K562 (cell line): ENCODE measurements around the gene NBPF3. TPM values are rescaled to one million over a fixed set of nuclear protein-coding genes. Genes with fewer than 3 reads are reported as not detected.

Source experiments
- ATAC-seq: fragments of 200-7000 bp; cut with Tn5 transposase; 3 replicates; pipeline ENCODE4 v1.9.1; 2020; ENCODE audit warnings: moderate library complexity
- BruUV-seq: library from RNA; stranded (reverse); fragments of 400-500 nt; replicated peaks from 2 replicates; lab custom pipeline; 2021; lab: Mats Ljungman, UMichigan
- CTCF ChIA-PET: fragments of 300-600 bp; formaldehyde crosslinking; extraction: SDS; loops from one replicate; lab custom pipeline; 2021; ENCODE audit warnings: low intra/inter-chr PET ratio; lab: Yijun Ruan, JAX
- POLR2A ChIA-PET: fragments of 300-600, 350-650 bp; sonication (Branson Sonifier 250); formaldehyde crosslinking; extraction: SDS; loops from one replicate; lab custom pipeline; 2021; ENCODE audit warnings: antibody characterized with exemption, inconsistent platforms; lab: Yijun Ruan, JAX
- DNase-seq, 4 experiments: peaks; one replicate each; pipeline versions ENCODE4 v3.0.0 to v3.0.0-alpha.2; 2011 to 2018; ENCODE audit warnings: low spot score in 3 of 4, mixed read lengths in 3 of 4; ENCODE audit errors: extremely low read depth in 1 of 4
- FAIRE-seq: peaks from 2 replicates; lab custom pipeline; 2011; peaks lifted over from hg19 to GRCh38; lab: Jason Lieb, UNC
- H2AFZ ChIP-seq: 2 replicates; pipeline ENCODE4 v1.6.0; 2011; ENCODE audit warnings: low read depth, low read length, control low read depth, inconsistent platforms
- H3K27ac ChIP-seq: fragments of 200-600 bp; 3 replicates; pipeline ENCODE4 v1.8.0; 2011; ENCODE audit warnings: low read depth, mild to moderate bottlenecking, control low read depth, inconsistent platforms, low read length, moderate library complexity, mixed read lengths; ENCODE audit errors: extremely low read depth
- H3K27me3 ChIP-seq, 2 experiments: fragments of 300-600 bp in 1 of 2; 2 replicates in 1 of 2; 3 replicates in 1 of 2; pipeline versions ENCODE4 v1.6.0 to v1.8.0; 2011; ENCODE audit warnings: inconsistent platforms in 2 of 2, low read length in 2 of 2, mild to moderate bottlenecking in 1 of 2, mixed read lengths in 1 of 2, moderate library complexity in 1 of 2; ENCODE audit not compliant: control insufficient read depth in 2 of 2, insufficient read depth in 2 of 2
- H3K36me3 ChIP-seq: fragments of 300-600 bp; 3 replicates; pipeline ENCODE4 v1.8.0; 2011; ENCODE audit warnings: mild to moderate bottlenecking, low read length, inconsistent platforms; ENCODE audit not compliant: control insufficient read depth, insufficient read depth
- H3K4me1 ChIP-seq, 2 experiments: fragments of 200-600 bp in 1 of 2; replicated peaks in 1 of 2; 2 replicates in 1 of 2; 3 replicates in 1 of 2; pipeline versions ENCODE4 v1.5.1 to v1.8.0; 2011; ENCODE audit warnings: inconsistent platforms in 2 of 2, low read length in 2 of 2, mild to moderate bottlenecking in 1 of 2, mixed read lengths in 1 of 2, moderate library complexity in 1 of 2; ENCODE audit not compliant: control insufficient read depth in 2 of 2, insufficient read depth in 2 of 2
- H3K4me2 ChIP-seq: 2 replicates; pipeline ENCODE4 v1.6.1; 2011; ENCODE audit warnings: low read length, control low read depth, inconsistent platforms, mixed read lengths; ENCODE audit not compliant: insufficient read depth
- H3K4me3 ChIP-seq: fragments of 200-600 bp; sonication (generic), shearing (Covaris generic); 2 replicates; pipeline ENCODE4 v1.5.1; 2016; ENCODE audit warnings: control low read depth, inconsistent platforms
- H3K79me2 ChIP-seq: fragments of 200-600 bp; 3 replicates; pipeline ENCODE4 v1.8.0; 2011; ENCODE audit warnings: low read length, inconsistent platforms; ENCODE audit not compliant: control insufficient read depth, insufficient read depth
- H3K9ac ChIP-seq, 2 experiments: 2 replicates each; pipeline versions ENCODE4 v1.6.0 to v1.6.1; 2011; ENCODE audit warnings: low read depth in 2 of 2, low read length in 2 of 2, control low read depth in 1 of 2, inconsistent platforms in 1 of 2, mild to moderate bottlenecking in 1 of 2, mixed read lengths in 1 of 2; ENCODE audit not compliant: insufficient read depth in 1 of 2
- H3K9me1 ChIP-seq: one replicate; pipeline ENCODE4 v1.6.0; 2011; ENCODE audit warnings: inconsistent platforms, mild to moderate bottlenecking, low read length, moderate library complexity; ENCODE audit not compliant: control insufficient read depth, insufficient read depth
- H3K9me3 ChIP-seq: replicated peaks from 2 replicates; pipeline ENCODE4 v1.5.1; 2011; ENCODE audit warnings: low read depth, low read length, inconsistent platforms; ENCODE audit not compliant: control insufficient read depth, insufficient read depth
- H4K20me1 ChIP-seq: replicated peaks from 2 replicates; pipeline ENCODE4 v1.6.1; 2011; ENCODE audit warnings: low read length, inconsistent platforms, mixed read lengths; ENCODE audit not compliant: control insufficient read depth, insufficient read depth
- ELF1 ChIP-seq: fragments of 200-800 bp; sonication (Bioruptor generic); IDR thresholded peaks from 2 replicates; pipeline ENCODE4 v1.6.1; 2016; ENCODE audit warnings: missing genetic modification characterization, missing compliant biosample characterization
- GABPA ChIP-seq: fragments of 200-800 bp; sonication (Bioruptor generic); conservative IDR thresholded peaks from 2 replicates; pipeline ENCODE4 v1.6.1; 2016; ENCODE audit warnings: low read depth, missing genetic modification characterization, missing compliant biosample characterization
- MYC ChIP-seq, 2 experiments: fragments of 250-450 bp in 1 of 2; sonication (Bioruptor Pico) in 1 of 2; IDR thresholded peaks; 2 replicates each; pipeline versions ENCODE4 v1.5.1 to v1.6.1; 2012 to 2021; ENCODE audit warnings: low read depth in 2 of 2, borderline replicate concordance in 1 of 2, improper control_type of control experiment in 1 of 2, low read length in 1 of 2, mild to moderate bottlenecking in 1 of 2, moderate library complexity in 1 of 2
- MYNN ChIP-seq, 2 experiments: sonication (generic); formaldehyde crosslinking in 1 of 2; IDR thresholded peaks; 2 replicates each; pipeline versions ENCODE4 v1.5.0 to v1.6.1; 2016 to 2020; ENCODE audit warnings: antibody characterized with exemption in 1 of 2, missing genetic modification reagents in 1 of 2
- PRDM10 ChIP-seq: fragments of 450-650 bp; IDR thresholded peaks from 2 replicates; pipeline ENCODE4 v1.6.1; 2018; ENCODE audit not compliant: partially characterized antibody
- RCOR1 ChIP-seq, 2 experiments: IDR thresholded peaks; 2 replicates each; pipeline ENCODE4 v1.6.1; 2012; ENCODE audit warnings: low read depth in 2 of 2, low read length in 2 of 2, borderline replicate concordance in 1 of 2, improper control_type of control experiment in 1 of 2
- RFX1 ChIP-seq: fragments of 450-650 bp; IDR thresholded peaks from 2 replicates; pipeline ENCODE4 v1.6.1; 2016; ENCODE audit warnings: mild to moderate bottlenecking, moderate library complexity
- VEZF1 ChIP-seq: fragments of 200-800 bp; sonication (Bioruptor generic); IDR thresholded peaks from 2 replicates; pipeline ENCODE4 v1.6.1; 2017; ENCODE audit warnings: missing genetic modification characterization, missing compliant biosample characterization
- ZNF41 ChIP-seq: fragments of 250-450 bp; sonication (Bioruptor Pico); conservative IDR thresholded peaks from 2 replicates; pipeline ENCODE4 v1.4.0; 2020; ENCODE audit warnings: mild to moderate bottlenecking
- WGBS: fragments of 100-300 bp; shearing (Covaris generic); methylation state at CpG from one replicate; pipeline ENCODE4 v1.1.6; 2016; ENCODE audit warnings: low coverage, mixed read lengths; ENCODE audit not compliant: insufficient coverage; ENCODE audit errors: missing lambda C conversion rate; 5-methylcytosine and 5-hydroxymethylcytosine counted together
- in situ Hi-C: fragments of 300-500 bp; cut with MboI; formaldehyde crosslinking; loops from 4 replicates; pipeline ENCODE4 v1.15.0; 2018; ENCODE audit warnings: inconsistent platforms, mixed read lengths
- intact Hi-C: fragments of 100-400 bp; cut with micrococcal nuclease; formaldehyde crosslinking; loops from 2 replicates; pipeline ENCODE4 v1.14.2; 2022
- polyA plus RNA-seq, 8 experiments: library from polyadenylated mRNA; depleted of rRNA in 4 of 8; stranded (reverse) in 5 of 8; unstranded in 3 of 8; fragments of >200 nt; fragmentation: Nextera tagmentation in 2 of 8; fragmentation: Illumina TruSeq in 1 of 8; extraction: Ambion mirVana in 2 of 8; extraction: Trizol in 1 of 8; gene quantifications; 2 replicates each; pipeline versions ENCODE4 v1.2.1 to v1.2.3, GENCODE V29; 2011 to 2014; ENCODE audit warnings: inconsistent platforms in 1 of 8, missing spikeins in 1 of 8
- total RNA-seq, 7 experiments: library from RNA; depleted of rRNA in 6 of 7; stranded (reverse); fragments of >200 nt in 6 of 7; fragmentation: Illumina TruSeq in 2 of 7; extraction: Trizol in 2 of 7; gene quantifications; 2 replicates each; pipeline versions ENCODE4 v1.2.1 to v1.2.3, GENCODE V29; 2011 to 2021; ENCODE audit warnings: low replicate concordance in 1 of 7

Gene NBPF3
- total and polyA plus RNA-seq, 9 of the 15 experiments (the other 6 are each of a cell fraction or from before 2014, with no cell fraction given) = 1.5 to 7.3 (median 5.4) TPM

- Histone ChIP-seq H4K20me1 (no peaks in the 10 kb centered on the region), H3K9me1 (no peaks in the 10 kb centered on the region), H3K36me3 (no peaks in the 10 kb centered on the region), H3K4me2 (no peak overlapping the region; the same call in 1 of the 2 replicates), H3K27me3 (no peaks in the 10 kb centered on the region), H3K4me1 (peaks cover 4 to 6% of the 10 kb centered on the region in 2 experiments; a peak in 4 of 5 replicates), H3K9me3 (no peaks in the 10 kb centered on the region), H3K79me2 (no peaks in the 10 kb centered on the region), H3K27ac (no peak overlapping the region), H2AFZ (peak overlapping the region; percentile 63), H3K9ac (peak overlapping the region in 1 of 2 experiments; percentile 14; a peak in 1 of 4 replicates), H3K4me3 (no peak overlapping the region)
- no peak for FAIRE-seq
- CTCF ChIA-PET = no interaction called here
- in situ Hi-C loops = loop anchor here (5.0 kb wide), 1 partner anchor 54 kb away; no protein-coding TSS in a partner anchor
- BruUV-seq = no TSS peak
- WGBS = 69% methylated on average over 13 of the region's 15 CpGs
- peak; percentile 25 to 40 (median 32) for DNase-seq
- intact Hi-C loops = no loop called here
- POLR2A ChIA-PET = interaction anchor here (1.2 kb wide), 1 partner anchor 39 kb away, joined by 4 read pairs; no protein-coding TSS in a partner anchor
- ATAC-seq = peak; percentile 68
- peak; percentile 73; the same call in 1 of the 2 replicates for TF ChIP-seq ELF1 (tag)
- TF ChIP-seq ZNF41 (CRISPR knock-in tag) = no peak
- peak; percentile 20 for TF ChIP-seq PRDM10
- TF ChIP-seq MYNN (IDR thresholded peaks at IDR 0.05) = peak; percentile 79; the same call in 1 of the 2 replicates
- TF ChIP-seq MYNN (CRISPR knock-in tag; IDR thresholded peaks at IDR 0.05) = no peak
- TF ChIP-seq MYC (IDR thresholded peaks at IDR 0.05; ENCODE audit: low read depth, low read length) = no peak
- TF ChIP-seq MYC (CRISPR knock-in tag; IDR thresholded peaks at IDR 0.05; ENCODE audit: borderline replicate concordance, low read depth) = no peak
- 0 out of 4 replicates have a peak, but pooled peaks of 1 of the 2 experiments have one; percentile 40 for TF ChIP-seq RCOR1 (IDR thresholded peaks at IDR 0.05; ENCODE audit: borderline replicate concordance in 1 of 2, low read depth in 2 of 2, low read length in 2 of 2)
- peak; percentile 93 for TF ChIP-seq RFX1
- TF ChIP-seq VEZF1 (CRISPR knock-in tag) = peak; percentile 46; the same call in 1 of the 2 replicates
- TF ChIP-seq GABPA (tag) = peak; percentile 78
Measured at GRCh38 chr1:21397813-21398188, 42.1 kb upstream of the NBPF3 start.
